Heart right ventricle (tissue), 16 donors: ENCODE measurements around the gene RC3H1. TPM values are rescaled to one million over a fixed set of nuclear protein-coding genes. Genes with fewer than 3 reads are reported as not detected.
"Not testable (repeated sequence)": the region's sequence is repeated elsewhere in the genome, so short reads cannot be mapped to it uniquely, and the experiment has no call there.

Experiments
- ATAC-seq, 8 donors: fragments of 200-7000 bp; cut with Tn5 transposase; one replicate each; pipeline ENCODE4 v1.9.1; 2020; ENCODE audit warnings: mild to moderate bottlenecking in 8 of 8, moderate library complexity in 8 of 8, moderate number of reproducible peaks in 1 of 8
- DNase-seq, 2 donors: peaks; one replicate each; pipeline ENCODE4 v3.0.0-alpha.2; 2020
- H3K27ac ChIP-seq, 10 donors: fragments of 200-600 bp; sonication (generic) in 2 of 10; one replicate each; pipeline versions ENCODE4 v1.5.0 to v1.8.0; 2020 to 2022; ENCODE audit warnings: mild to moderate bottlenecking in 3 of 10
- H3K27me3 ChIP-seq, 7 donors: fragments of 200-600 bp; one replicate each; pipeline ENCODE4 v1.8.0; 2021 to 2022; ENCODE audit warnings: mild to moderate bottlenecking in 2 of 7
- H3K36me3 ChIP-seq, 9 donors: fragments of 200-600 bp; sonication (generic) in 1 of 9; one replicate each; pipeline versions ENCODE4 v1.5.0 to v1.8.0; 2020 to 2022; ENCODE audit warnings: mild to moderate bottlenecking in 2 of 9
- H3K4me1 ChIP-seq, 9 donors: fragments of 200-600 bp; sonication (generic) in 1 of 9; one replicate each; pipeline versions ENCODE4 v1.5.0 to v1.8.0; 2020 to 2022; ENCODE audit warnings: mild to moderate bottlenecking in 4 of 9
- H3K4me3 ChIP-seq, 10 donors: fragments of 200-600 bp; sonication (generic) in 2 of 10; one replicate each; pipeline versions ENCODE4 v1.5.0 to v1.8.0; 2020 to 2022; ENCODE audit warnings: mild to moderate bottlenecking in 7 of 10, moderate library complexity in 2 of 10
- H3K9me3 ChIP-seq, 11 donors: fragments of 200-600 bp in 10 of 11; sonication (generic) in 2 of 11; one replicate each; pipeline versions ENCODE4 v1.5.0 to v1.8.0; 2013 to 2022; ENCODE audit warnings: mild to moderate bottlenecking in 2 of 11, control low read depth in 1 of 11, moderate library complexity in 1 of 11
- WGBS, 2 donors: extraction: QIAGEN DNeasy Blood & Tissue Kit; methylation state at CpG; one replicate each; pipeline ENCODE4 v1.1.7; 2013; ENCODE audit warnings: inconsistent platforms in 1 of 2; 5-methylcytosine and 5-hydroxymethylcytosine counted together
- intact Hi-C, 10 donors: fragments of 100-400 bp; cut with DNase I; formaldehyde crosslinking; loops; one replicate each; pipeline versions ENCODE4 v1.11.1 to v1.14.2; 2022
- polyA plus RNA-seq, 2 donors: library from polyadenylated mRNA; stranded (reverse); fragments of 200-250 nt; gene quantifications; one replicate each; pipeline ENCODE4 v1.2.3, GENCODE V29; 2013
- total RNA-seq, 10 donors: library from RNA; stranded (reverse); fragmentation: NEBNext Ultra II Directional in 3 of 10; extraction: Animal tissue kit (Norgen Biotek cat#: 25700) in 3 of 10; gene quantifications; one replicate each; pipeline versions ENCODE4 v1.2.1 to v1.2.4, GENCODE V29; 2021 to 2023
- TF ChIP-seq, protein P1 (sequence below), 9 donors: fragments of 200-600 bp; sonication (generic) in 2 of 9; IDR thresholded peaks; one replicate each; pipeline versions ENCODE4 v1.5.0 to v1.8.0; 2021 to 2022; ENCODE audit warnings: antibody characterized with exemption in 9 of 9, mild to moderate bottlenecking in 5 of 9, moderate library complexity in 1 of 9
- donor health status: Arrhythmogenic right ventricular cardiomyopathy.
- donor health status: ischemic (EF 13 %, LVEDD 7.1; RV severe dilation, severe dysfunction).
- donor health status: healthy with polysubstance abuse.
- donor health status: DM: no; HTN: yes; CAD: no.
- donor health status: DM: no; HTN: no; CAD: no.
- donor health status: ischemic (EF 25% LVEDD 6.9; RV normal size, moderate dysfunction).
- donor health status: ischemic (EF 25% LVEDD 5.7; RV mildly dilated, moderate dysfunction).
- donor health status: healthy.
- donor health status: DM: yes; HTN: yes; CAD: no.
- donor health status: Ischemic cardiomyopathy.
- donor health status: ischemic (EF 35%, LVEDD 5.7; RV mildly dilated, moderate dysfunction).
- donor health status: nonischemic (EF 11% LVEDD 7.7; RV severe dilation, severe dysfunction).
- donor health status: DM: yes; HTN: yes; CAD: no.
- donor health status: PGD.
- donor health status: ischemic (EF 29% LVEDD 5.4; RV normal size, mild dysfunction).
- donor health status: nonischemic (EF 23%, LVEDD 6.1; RV moderate dilation, normal function).

The RC3H1 gene
- total and polyA plus RNA-seq, 12 donors, result 1.7 to 26.5 (median 23.4) TPM

DNA sequence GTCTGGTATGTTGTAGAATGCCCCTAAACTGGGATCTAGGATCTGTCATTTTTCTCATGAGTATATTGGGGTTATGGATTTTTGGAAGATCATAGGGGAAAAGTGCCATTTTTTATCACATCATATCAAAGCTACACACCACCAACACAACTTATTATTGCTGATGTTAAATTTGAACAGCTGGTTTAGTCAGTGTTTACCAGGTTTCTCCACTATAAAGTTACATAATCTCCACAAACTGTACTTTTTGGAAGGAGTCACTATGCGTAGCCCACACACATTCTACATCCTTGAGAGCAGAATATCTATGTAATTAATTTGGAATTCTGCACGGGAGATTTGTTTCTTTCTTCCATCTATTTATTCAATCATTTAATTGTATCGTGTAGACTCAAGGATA is 35.2 kb downstream of the RC3H1 start:
- ATAC-seq (no peak), DNase-seq (no peak)
- Histone ChIP-seq H3K4me3 (no peak overlapping the region), H3K9me3 (no peaks in the 10 kb centered on the region), H3K27me3 (no peaks in the 10 kb centered on the region), H3K4me1 (no peaks in the 10 kb centered on the region), H3K36me3 (peaks cover 0 to 96% (median 46%) of the 10 kb centered on the region in 9 donors), H3K27ac (no peak overlapping the region)
- WGBS, 2 donors, result 92 to 96% methylated on average over 3 of the region's 3 CpGs
- TF ChIP-seq, protein P1, sequence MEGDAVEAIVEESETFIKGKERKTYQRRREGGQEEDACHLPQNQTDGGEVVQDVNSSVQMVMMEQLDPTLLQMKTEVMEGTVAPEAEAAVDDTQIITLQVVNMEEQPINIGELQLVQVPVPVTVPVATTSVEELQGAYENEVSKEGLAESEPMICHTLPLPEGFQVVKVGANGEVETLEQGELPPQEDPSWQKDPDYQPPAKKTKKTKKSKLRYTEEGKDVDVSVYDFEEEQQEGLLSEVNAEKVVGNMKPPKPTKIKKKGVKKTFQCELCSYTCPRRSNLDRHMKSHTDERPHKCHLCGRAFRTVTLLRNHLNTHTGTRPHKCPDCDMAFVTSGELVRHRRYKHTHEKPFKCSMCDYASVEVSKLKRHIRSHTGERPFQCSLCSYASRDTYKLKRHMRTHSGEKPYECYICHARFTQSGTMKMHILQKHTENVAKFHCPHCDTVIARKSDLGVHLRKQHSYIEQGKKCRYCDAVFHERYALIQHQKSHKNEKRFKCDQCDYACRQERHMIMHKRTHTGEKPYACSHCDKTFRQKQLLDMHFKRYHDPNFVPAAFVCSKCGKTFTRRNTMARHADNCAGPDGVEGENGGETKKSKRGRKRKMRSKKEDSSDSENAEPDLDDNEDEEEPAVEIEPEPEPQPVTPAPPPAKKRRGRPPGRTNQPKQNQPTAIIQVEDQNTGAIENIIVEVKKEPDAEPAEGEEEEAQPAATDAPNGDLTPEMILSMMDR (IDR thresholded peaks at IDR 0.05), result no peak
- intact Hi-C loops, result loop anchor here in 2 of 10 donors (10.0 kb wide), 2 partner anchors 78 to 88 kb away; no protein-coding TSS in a partner anchor

DNA sequence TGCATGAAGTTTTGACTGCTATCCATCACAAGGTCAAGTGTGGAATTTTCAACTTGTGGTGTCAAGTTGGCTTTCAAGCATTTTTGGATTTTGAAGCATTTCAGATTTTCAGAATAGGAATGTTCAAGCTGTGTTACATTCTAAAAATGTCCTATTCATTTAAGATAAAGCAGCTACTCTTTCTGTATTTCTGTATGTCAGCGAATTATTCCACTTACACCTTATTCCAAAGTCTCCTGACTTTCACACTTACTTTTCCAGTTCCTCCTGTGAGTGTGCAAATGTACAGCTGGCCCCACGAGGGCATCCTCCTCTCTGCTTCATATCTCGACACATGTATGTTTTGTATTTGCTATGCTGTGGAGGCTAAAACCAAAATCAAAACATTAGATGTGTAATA is 51.9 kb downstream of the RC3H1 start:
- no peak overlapping the region for H3K27ac ChIP-seq
- TF ChIP-seq, protein P1 (IDR thresholded peaks at IDR 0.05), result no peak
- no peak for DNase-seq
- H3K4me1 ChIP-seq, result no peaks in the 10 kb centered on the region
- H3K4me3 ChIP-seq, result no peak overlapping the region
- intact Hi-C loops, result loop anchor here in 2 of 10 donors (10.0 kb wide), 2 partner anchors 105 to 245 kb away; no protein-coding TSS in a partner anchor
- no peak for ATAC-seq
- no peaks in the 10 kb centered on the region for H3K9me3 ChIP-seq
- 86% methylated on average over 3 of the region's 3 CpGs for WGBS, 2 donors
- no peaks in the 10 kb centered on the region for H3K27me3 ChIP-seq
- H3K36me3 ChIP-seq, result peaks cover 0 to 100% (median 79%) of the 10 kb centered on the region in 9 donors

DNA sequence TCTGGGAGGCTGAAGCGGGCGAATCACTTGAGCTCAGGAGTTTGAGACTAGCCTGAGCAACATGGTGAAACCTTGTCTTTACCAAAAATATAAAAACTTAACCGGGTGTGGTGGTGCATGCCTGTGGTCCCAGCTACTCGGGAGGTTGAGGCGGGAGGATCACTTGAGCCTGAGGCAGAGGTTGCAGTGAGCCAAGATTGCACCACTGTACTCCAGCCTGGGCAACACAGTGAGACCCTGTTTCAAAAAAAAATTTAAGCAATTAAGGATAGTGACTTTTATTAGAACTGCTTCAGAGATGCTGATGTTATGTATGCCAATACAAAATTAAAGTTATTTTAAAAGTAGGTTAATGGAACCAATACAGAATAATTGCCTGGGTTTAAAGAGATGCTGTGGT is 56.3 kb downstream of the RC3H1 start:
- intact Hi-C loops, result not testable (repeated sequence)

GRCh38 chr1:173963477-173963876 is 58.7 kb downstream of the RC3H1 start:
- Histone ChIP-seq H3K27ac (no peak overlapping the region), H3K36me3 (peaks cover 0 to 100% (median 77%) of the 10 kb centered on the region in 9 donors), H3K4me1 (peaks cover 0 to 13% (median 2%) of the 10 kb centered on the region in 9 donors), H3K27me3 (no peaks in the 10 kb centered on the region), H3K4me3 (no peak overlapping the region), H3K9me3 (no peaks in the 10 kb centered on the region)
- DNase-seq, result no peak
- WGBS, 2 donors, result 97 to 98% methylated on average over 1 of the region's 1 CpG
- intact Hi-C loops, result no loop called here
- TF ChIP-seq, protein P1 (IDR thresholded peaks at IDR 0.05), result no peak
- no peak for ATAC-seq

More for the DNA sequence above, 56.3 kb downstream of the RC3H1 start:
- not testable (repeated sequence) for ATAC-seq, H3K4me1 ChIP-seq, H3K4me3 ChIP-seq, H3K27ac ChIP-seq, H3K9me3 ChIP-seq, H3K27me3 ChIP-seq, DNase-seq
- peaks cover 0 to 100% (median 75%) of the 10 kb centered on the region in 9 donors for H3K36me3 ChIP-seq
- 85 to 96% methylated on average over 5 of the region's 5 CpGs for WGBS, 2 donors

GRCh38 chr1:173960625-173961024 is 61.5 kb downstream of the RC3H1 start:
- Histone ChIP-seq H3K27ac (peak overlapping the region in 2 of 10 donors; percentile 16 to 27), H3K9me3 (no peaks in the 10 kb centered on the region), H3K4me3 (no peak overlapping the region), H3K27me3 (no peaks in the 10 kb centered on the region), H3K4me1 (peaks cover 0 to 13% (median 2%) of the 10 kb centered on the region in 9 donors), H3K36me3 (peaks cover 0 to 100% (median 70%) of the 10 kb centered on the region in 9 donors)
- intact Hi-C loops, result no loop called here
- peak in 1 of 8 donors; percentile 37 for ATAC-seq
- TF ChIP-seq, protein P1 (IDR thresholded peaks at IDR 0.05), result no peak
- DNase-seq, result no peak
- 34 to 35% methylated on average over 5 of the region's 5 CpGs for WGBS, 2 donors
